Measurements from ENCODE around the gene TBC1D24.

TBC1D24 gene

GRCh38 chr16:2523801-2524231 lies 48.9 kb downstream of the TBC1D24 start:
- TF ChIP-seq ZFX (IDR thresholded peaks at IDR 0.05): no peak
- TF ChIP-seq CTCF (conservative IDR thresholded peaks at IDR 0.05): no peak
- no peak overlapping the region for H3K27ac ChIP-seq

GRCh38 chr16:2524339-2524938 lies 49.5 kb downstream of the TBC1D24 start:
- TF ChIP-seq ZFX (IDR thresholded peaks at IDR 0.05) (no peak), CTCF (conservative IDR thresholded peaks at IDR 0.05) (no peak)
- no peak overlapping the region for H3K27ac ChIP-seq

- TF ChIP-seq ZFX (IDR thresholded peaks at IDR 0.05): no peak
- no peak for TF ChIP-seq CTCF (conservative IDR thresholded peaks at IDR 0.05)
- no peak overlapping the region for H3K27ac ChIP-seq
These were observed 51.2 kb downstream of the TBC1D24 start for GRCh38 chr16:2526135-2526534.

- H3K27ac ChIP-seq: no peak overlapping the region
- TF ChIP-seq CTCF (conservative IDR thresholded peaks at IDR 0.05): no peak
- TF ChIP-seq ZFX (IDR thresholded peaks at IDR 0.05): no peak
These were observed 52.3 kb downstream of the TBC1D24 start for GRCh38 chr16:2527071-2527783.

GRCh38 chr16:2527784-2528100 lies 52.8 kb downstream of the TBC1D24 start:
- no peak overlapping the region for H3K27ac ChIP-seq
- no peak for TF ChIP-seq CTCF (conservative IDR thresholded peaks at IDR 0.05)
- no peak for TF ChIP-seq ZFX (IDR thresholded peaks at IDR 0.05)

- TF ChIP-seq CTCF (conservative IDR thresholded peaks at IDR 0.05) (no peak), ZFX (IDR thresholded peaks at IDR 0.05) (no peak)
These were observed 53.5 kb downstream of the TBC1D24 start for GRCh38 chr16:2528161-2529060.

More at GRCh38 chr16:2528161-2529060, 53.5 kb downstream of the TBC1D24 start:
- no peak overlapping the region for H3K27ac ChIP-seq

Data from C4-2B (cell line).